ENCODE data around the gene GNG7. TPM values are rescaled to one million over a fixed set of nuclear protein-coding genes. Genes with fewer than 3 reads are reported as not detected.
"Not testable (repeated sequence)": the region's sequence is repeated elsewhere in the genome, so short reads cannot be mapped to it uniquely, and the experiment has no call there.

Gene GNG7
- total RNA-seq, 1 donor from 2014 or later, result 8.5 TPM

- H3K27ac Mint-ChIP-seq, result no peak overlapping the region
These were observed 233.9 kb downstream of the GNG7 start for GRCh38 chr19:2468596-2468995.

GRCh38 chr19:2464389-2464788, 238.1 kb downstream of the GNG7 start:
- Mint-ChIP-seq H3K27ac (no peak overlapping the region), H3K9me3 (no peaks in the 10 kb centered on the region), H3K4me1 (peaks cover 11% of the 10 kb centered on the region), H3K36me3 (no peaks in the 10 kb centered on the region), H3K4me3 (no peak overlapping the region), H3K27me3 (ENCODE audit: low read depth) (no peaks in the 10 kb centered on the region)
- DNase-seq (ENCODE audit: low spot score in 2 of 2, unreplicated experiment in 2 of 2), result no peak
- TF ChIP-seq CTCF (IDR thresholded peaks at IDR 0.05; ENCODE audit: unreplicated experiment), result no peak

More at GRCh38 chr19:2468596-2468995, 233.9 kb downstream of the GNG7 start:
- no peak for TF ChIP-seq CTCF (IDR thresholded peaks at IDR 0.05; ENCODE audit: unreplicated experiment)
- H3K4me1 Mint-ChIP-seq, result peaks cover 7% of the 10 kb centered on the region
- H3K9me3 Mint-ChIP-seq, result no peaks in the 10 kb centered on the region
- H3K4me3 Mint-ChIP-seq, result no peak overlapping the region
- no peak for DNase-seq (ENCODE audit: low spot score in 2 of 2, unreplicated experiment in 2 of 2)
- no peaks in the 10 kb centered on the region for H3K36me3 Mint-ChIP-seq
- no peaks in the 10 kb centered on the region for H3K27me3 Mint-ChIP-seq (ENCODE audit: low read depth)

- H3K27me3 Mint-ChIP-seq (ENCODE audit: low read depth); DNase-seq (ENCODE audit: low spot score in 2 of 2, unreplicated experiment in 2 of 2); H3K4me1 Mint-ChIP-seq; H3K9me3 Mint-ChIP-seq; H3K36me3 Mint-ChIP-seq; H3K4me3 Mint-ChIP-seq: not testable (repeated sequence)
- peak overlapping the region; percentile 83 for H3K27ac Mint-ChIP-seq
These were observed 238.8 kb downstream of the GNG7 start for GRCh38 chr19:2463694-2464093.

GRCh38 chr19:2462635-2463421, 239.7 kb downstream of the GNG7 start:
- no peak for TF ChIP-seq CTCF (IDR thresholded peaks at IDR 0.05; ENCODE audit: unreplicated experiment)
- peak; percentile 50 to 83 for DNase-seq (ENCODE audit: low spot score in 2 of 2, unreplicated experiment in 2 of 2)
- H3K27me3 Mint-ChIP-seq (ENCODE audit: low read depth), result no peaks in the 10 kb centered on the region
- no peaks in the 10 kb centered on the region for H3K9me3 Mint-ChIP-seq
- peaks cover 9% of the 10 kb centered on the region for H3K4me1 Mint-ChIP-seq
- H3K27ac Mint-ChIP-seq, result peak overlapping the region; percentile 83
- H3K36me3 Mint-ChIP-seq, result no peaks in the 10 kb centered on the region
- H3K4me3 Mint-ChIP-seq, result peak overlapping the region; percentile 74

GRCh38 chr19:2461751-2462634, 240.5 kb downstream of the GNG7 start:
- DNase-seq (ENCODE audit: low spot score in 2 of 2, unreplicated experiment in 2 of 2), result peak in 1 of 2 experiments; percentile 55
- no peaks in the 10 kb centered on the region for H3K36me3 Mint-ChIP-seq
- peak overlapping the region; percentile 74 for H3K4me3 Mint-ChIP-seq
- H3K4me1 Mint-ChIP-seq, result peaks cover 11% of the 10 kb centered on the region
- H3K9me3 Mint-ChIP-seq, result no peaks in the 10 kb centered on the region
- peak overlapping the region; percentile 39 for H3K27ac Mint-ChIP-seq
- no peaks in the 10 kb centered on the region for H3K27me3 Mint-ChIP-seq (ENCODE audit: low read depth)
- no peak for TF ChIP-seq CTCF (IDR thresholded peaks at IDR 0.05; ENCODE audit: unreplicated experiment)

Small RNA genes lying within 50 kb of the gene (microRNA-seq; reads per million reads assigned to microRNA genes)
- not detected for gene MIR7850

Other genes starting within 250 kb of the GNG7 start
- gene LMNB2, start 245.7 kb downstream of the GNG7 start, total RNA-seq, result 86.0 to 95.8 TPM (median 89.0 TPM) in 3 replicates
- gene GADD45B, start 226.6 kb downstream of the GNG7 start, total RNA-seq, result 80.0 to 84.4 TPM (median 84.1 TPM) in 3 replicates
- gene DIRAS1, start 18.7 kb upstream of the GNG7 start, total RNA-seq, result 3.0 to 3.5 TPM (median 3.2 TPM) in 3 replicates
- gene SLC39A3, start 37.3 kb upstream of the GNG7 start, total RNA-seq, result 27.5 to 29.7 TPM (median 28.8 TPM) in 3 replicates
- gene SGTA, start 80.6 kb upstream of the GNG7 start, total RNA-seq, result 58.2 to 64.0 TPM (median 61.3 TPM) in 3 replicates
- gene THOP1, start 82.8 kb upstream of the GNG7 start, total RNA-seq, result 74.1 to 80.8 TPM (median 79.5 TPM) in 3 replicates
- gene ZNF554, start 117.2 kb upstream of the GNG7 start, total RNA-seq, result 12.6 to 13.3 TPM (median 13.2 TPM) in 3 replicates
- 10.6 to 12.9 TPM (median 10.6 TPM) in 3 replicates for gene ZNF555, start 138.8 kb upstream of the GNG7 start, total RNA-seq
- gene ZNF556, start 164.6 kb upstream of the GNG7 start, total RNA-seq, result 0.05 to 0.11 TPM (median 0.09 TPM) in 3 replicates
- 3.9 to 4.5 TPM (median 4.1 TPM) in 3 replicates for gene ZNF57, start 198.2 kb upstream of the GNG7 start, total RNA-seq
- 7.8 to 9.9 TPM (median 7.9 TPM) in 3 replicates for gene ZNF77, start 242.3 kb upstream of the GNG7 start, total RNA-seq